A549 (cell line): ENCODE measurements around the gene SEMA3E.

Source experiments
- EP300 ChIP-seq, 2 experiments: fragments of >200 bp; sonication (Bioruptor Twin); formaldehyde crosslinking; IDR thresholded peaks; 2 replicates in 1 of 2; 3 replicates in 1 of 2; pipeline ENCODE4 v1.6.1; 2016 to 2017
- JUN ChIP-seq, 2 experiments: fragments of >200 bp; sonication (Bioruptor Twin); formaldehyde crosslinking; IDR thresholded peaks; 2 replicates in 1 of 2; 3 replicates in 1 of 2; pipeline ENCODE4 v1.6.1; 2016 to 2017
- JUNB ChIP-seq: fragments of >200 bp; sonication (Bioruptor Twin); formaldehyde crosslinking; IDR thresholded peaks from 2 replicates; pipeline ENCODE4 v1.6.1; 2016
- MAZ ChIP-seq: fragments of 150-350 bp; IDR thresholded peaks from 2 replicates; pipeline ENCODE4 v1.6.1; 2014; ENCODE audit warnings: antibody characterized with exemption, low read depth, low read length, borderline replicate concordance
- PHF8 ChIP-seq: fragments of 200-600 bp; sonication (generic); IDR thresholded peaks from 2 replicates; pipeline ENCODE4 v1.6.1; 2016; ENCODE audit warnings: low read depth, mild to moderate bottlenecking, antibody characterized with exemption, moderate library complexity, borderline replicate concordance
- POLR2A ChIP-seq: IDR thresholded peaks from 2 replicates; pipeline ENCODE4 v1.6.1; 2012; ENCODE audit warnings: mild to moderate bottlenecking, low read length
- POLR2AphosphoS2 ChIP-seq: conservative IDR thresholded peaks from 2 replicates; pipeline ENCODE4 v1.6.1; 2012; ENCODE audit warnings: low read length, improper control_type of control experiment, inconsistent platforms
- RAD21 ChIP-seq, 2 experiments: fragments of >200 bp in 1 of 2; sonication (Bioruptor Twin) in 1 of 2; formaldehyde crosslinking in 1 of 2; IDR thresholded peaks in 1 of 2; conservative IDR thresholded peaks in 1 of 2; 2 replicates in 1 of 2; 3 replicates in 1 of 2; pipeline ENCODE4 v1.6.1; 2012 to 2018; ENCODE audit warnings: inconsistent platforms in 1 of 2
- RARB ChIP-seq: fragments of 250-450 bp; sonication (Bioruptor Pico); IDR thresholded peaks from 2 replicates; pipeline ENCODE4 v1.8.0; 2021; ENCODE audit warnings: mild to moderate bottlenecking, moderate library complexity
- RCOR1 ChIP-seq: fragments of 150-350 bp; IDR thresholded peaks from 2 replicates; pipeline ENCODE4 v1.6.1; 2014; ENCODE audit warnings: antibody characterized with exemption, low read length, low read depth
- ZNF302 ChIP-seq: fragments of 250-450 bp; sonication (Bioruptor Pico); IDR thresholded peaks from 2 replicates; pipeline ENCODE4 v1.9.0; 2021; ENCODE audit warnings: inconsistent platforms, mild to moderate bottlenecking, moderate library complexity
- TF ChIP-seq, protein P1 (sequence below): fragments of >200 bp; sonication (Bioruptor Twin); formaldehyde crosslinking; IDR thresholded peaks from 3 replicates; pipeline ENCODE4 v1.5.1; 2016

DNA sequence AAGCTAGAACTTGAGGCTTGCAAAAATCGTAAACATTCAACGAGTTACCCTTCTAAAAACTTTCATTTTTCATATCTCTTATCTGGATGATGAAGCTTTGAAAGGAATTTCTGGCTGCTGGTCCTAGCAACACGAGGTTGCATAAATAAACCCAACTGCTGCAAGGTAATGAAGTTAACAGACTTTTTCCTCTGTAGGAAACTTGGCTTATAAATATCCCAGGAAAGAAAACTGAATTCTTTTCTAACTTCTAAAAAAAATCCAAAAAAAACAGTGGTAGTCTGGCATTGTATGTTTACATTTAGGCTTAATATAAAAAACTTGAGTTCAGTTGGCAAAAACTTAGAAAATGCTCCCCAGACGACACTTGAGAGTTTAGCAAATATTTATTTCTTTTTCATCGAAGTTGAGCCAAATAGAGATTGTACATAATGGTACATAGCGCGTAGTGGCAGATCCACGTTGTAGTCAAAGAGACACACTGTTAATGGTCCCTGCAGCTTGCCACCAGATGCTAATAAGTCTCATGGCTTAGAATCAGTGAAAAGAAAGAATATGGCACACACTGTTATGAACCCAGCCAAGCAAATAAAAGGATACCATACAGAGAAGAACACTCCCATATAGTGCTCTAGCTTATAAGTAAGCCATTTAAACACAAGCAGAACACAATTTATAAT lies 285.9 kb downstream of the SEMA3E start:
- TF ChIP-seq RCOR1 (no peak), JUNB (no peak), ZNF302 (CRISPR knock-in tag) (no peak), MAZ (no peak), RAD21 (conservative IDR thresholded peaks at IDR 0.05 in 1 of 2, IDR thresholded peaks at IDR 0.05 in 1 of 2) (no peak), POLR2A (no peak), EP300 (IDR thresholded peaks at IDR 0.05) (no peak), RARB (no peak), POLR2AphosphoS2 (no peak), PHF8 (no peak), JUN (IDR thresholded peaks at IDR 0.05) (no peak)
- TF ChIP-seq, protein P1, sequence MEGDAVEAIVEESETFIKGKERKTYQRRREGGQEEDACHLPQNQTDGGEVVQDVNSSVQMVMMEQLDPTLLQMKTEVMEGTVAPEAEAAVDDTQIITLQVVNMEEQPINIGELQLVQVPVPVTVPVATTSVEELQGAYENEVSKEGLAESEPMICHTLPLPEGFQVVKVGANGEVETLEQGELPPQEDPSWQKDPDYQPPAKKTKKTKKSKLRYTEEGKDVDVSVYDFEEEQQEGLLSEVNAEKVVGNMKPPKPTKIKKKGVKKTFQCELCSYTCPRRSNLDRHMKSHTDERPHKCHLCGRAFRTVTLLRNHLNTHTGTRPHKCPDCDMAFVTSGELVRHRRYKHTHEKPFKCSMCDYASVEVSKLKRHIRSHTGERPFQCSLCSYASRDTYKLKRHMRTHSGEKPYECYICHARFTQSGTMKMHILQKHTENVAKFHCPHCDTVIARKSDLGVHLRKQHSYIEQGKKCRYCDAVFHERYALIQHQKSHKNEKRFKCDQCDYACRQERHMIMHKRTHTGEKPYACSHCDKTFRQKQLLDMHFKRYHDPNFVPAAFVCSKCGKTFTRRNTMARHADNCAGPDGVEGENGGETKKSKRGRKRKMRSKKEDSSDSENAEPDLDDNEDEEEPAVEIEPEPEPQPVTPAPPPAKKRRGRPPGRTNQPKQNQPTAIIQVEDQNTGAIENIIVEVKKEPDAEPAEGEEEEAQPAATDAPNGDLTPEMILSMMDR, result no peak
